A549 (cell line): ENCODE data around the gene NPTX2.

Source experiments
- CTCF ChIP-seq: fragments of >200 bp; sonication (Bioruptor Twin); formaldehyde crosslinking; IDR thresholded peaks from 3 replicates; pipeline ENCODE4 v1.5.1; 2016
- ESRRA ChIP-seq: fragments of 150-350 bp; IDR thresholded peaks from 2 replicates; pipeline ENCODE4 v1.6.1; 2014; ENCODE audit warnings: mild to moderate bottlenecking, low read length, borderline replicate concordance
- HDAC2 ChIP-seq: fragments of 200-600 bp; sonication (generic); IDR thresholded peaks from 2 replicates; pipeline ENCODE4 v1.6.1; 2016
- POLR2A ChIP-seq: IDR thresholded peaks from 2 replicates; pipeline ENCODE4 v1.6.1; 2012; ENCODE audit warnings: mild to moderate bottlenecking, low read length
- REST ChIP-seq: fragments of 200-600 bp; sonication (generic); IDR thresholded peaks from 2 replicates; pipeline ENCODE4 v1.6.1; 2016; ENCODE audit warnings: antibody characterized with exemption, mild to moderate bottlenecking, moderate library complexity
- SMC3 ChIP-seq: fragments of >200 bp; sonication (Bioruptor Twin); formaldehyde crosslinking; IDR thresholded peaks from 3 replicates; pipeline ENCODE4 v1.6.1; 2018; ENCODE audit warnings: inconsistent platforms
- ZFP36 ChIP-seq: fragments of 450-650 bp; IDR thresholded peaks from 2 replicates; pipeline ENCODE4 v1.6.1; 2014; ENCODE audit warnings: borderline replicate concordance; ENCODE audit not compliant: partially characterized antibody

- no peak for TF ChIP-seq POLR2A
- no peak for TF ChIP-seq SMC3
- no peak for TF ChIP-seq REST
- no peak for TF ChIP-seq CTCF
- no peak for TF ChIP-seq ESRRA
- no peak for TF ChIP-seq ZFP36
- no peak for TF ChIP-seq HDAC2
Observed at GRCh38 chr7:98669329-98670000, 52.4 kb downstream of the NPTX2 start.
